ENCODE data around the gene LNX1.

The LNX1 gene

GRCh38 chr4:53591372-53591892 is at the start of gene LNX1:
Gene LNX1, minus strand, starts transcription at chr4:53591486. Its CDS starts 17,484 bp downstream, at chr4:53574002.
- DNase-seq = no peak

DNA sequence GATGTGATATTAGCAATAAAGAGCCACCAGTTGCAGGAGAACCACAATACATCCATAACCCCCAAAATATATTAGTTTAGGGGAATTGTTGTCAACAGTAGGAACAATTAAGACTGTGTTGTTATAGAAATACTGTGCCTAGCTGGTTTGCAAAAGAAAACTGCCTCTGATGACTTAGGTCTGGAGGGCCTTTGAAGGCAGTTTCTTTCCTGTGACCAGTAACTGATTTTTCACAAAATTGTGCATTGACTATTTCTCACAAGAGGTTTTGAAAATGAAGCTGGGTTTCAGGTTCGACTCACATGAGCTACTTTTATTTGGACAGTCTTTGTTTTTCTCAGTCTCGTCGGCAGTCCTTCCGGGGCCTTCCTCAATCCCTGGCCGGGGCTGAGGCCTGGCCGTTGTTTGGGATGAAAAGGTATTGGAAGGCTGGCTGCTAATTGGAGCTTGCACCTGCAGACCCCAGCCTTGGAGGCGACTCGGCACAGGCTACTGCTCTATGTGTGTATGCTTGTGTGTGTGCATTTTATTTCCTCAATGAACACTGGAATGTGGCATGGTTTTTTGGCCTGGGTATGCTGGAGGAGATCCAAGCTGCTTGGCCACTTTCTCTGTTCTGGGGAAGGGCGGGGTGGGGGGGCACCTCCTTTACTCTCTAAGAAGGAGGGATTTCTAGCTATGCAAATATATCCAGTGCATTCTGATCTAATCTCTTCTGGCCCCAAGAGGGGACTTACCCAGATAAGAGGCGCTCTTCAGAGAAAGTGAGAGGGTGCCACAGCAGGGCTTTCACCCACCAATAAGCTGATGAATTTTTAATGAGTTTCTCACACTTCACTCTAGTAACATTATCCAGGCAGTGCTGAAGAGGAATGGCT is 49.5 kb upstream of the LNX1 start:
- DNase-seq = no peak

- DNase-seq = no peak
Measured at GRCh38 chr4:53638919-53639318, 47.6 kb upstream of the LNX1 start.

GRCh38 chr4:53637348-53637747 is 46.1 kb upstream of the LNX1 start:
- DNase-seq = no peak

GRCh38 chr4:53635697-53636483 is 44.6 kb upstream of the LNX1 start:
- DNase-seq = no peak

- no peak for DNase-seq
Measured at GRCh38 chr4:53633608-53634007, 42.3 kb upstream of the LNX1 start.

DNA sequence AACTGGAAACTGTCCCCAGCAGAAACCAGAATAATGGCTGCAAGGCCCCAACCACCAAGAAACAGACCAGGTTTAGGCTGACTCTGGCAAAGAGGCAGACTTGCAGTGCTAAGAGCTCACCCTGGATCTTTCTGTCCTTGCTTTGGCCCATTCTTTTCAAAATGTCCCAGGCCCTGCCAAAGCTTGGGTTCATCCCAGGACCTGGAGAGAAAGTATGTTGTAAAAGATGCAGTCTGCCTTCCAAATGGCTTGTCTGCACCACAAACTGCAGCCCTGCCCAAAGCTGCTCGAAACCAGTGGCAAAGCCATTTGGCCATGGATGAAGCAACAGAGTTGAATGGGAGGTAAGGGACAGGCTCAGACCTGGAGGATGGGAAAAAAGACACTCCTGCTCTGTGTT is 38.0 kb upstream of the LNX1 start:
- DNase-seq = no peak

GRCh38 chr4:53626491-53626890 is 35.2 kb upstream of the LNX1 start:
- DNase-seq = no peak

DNA sequence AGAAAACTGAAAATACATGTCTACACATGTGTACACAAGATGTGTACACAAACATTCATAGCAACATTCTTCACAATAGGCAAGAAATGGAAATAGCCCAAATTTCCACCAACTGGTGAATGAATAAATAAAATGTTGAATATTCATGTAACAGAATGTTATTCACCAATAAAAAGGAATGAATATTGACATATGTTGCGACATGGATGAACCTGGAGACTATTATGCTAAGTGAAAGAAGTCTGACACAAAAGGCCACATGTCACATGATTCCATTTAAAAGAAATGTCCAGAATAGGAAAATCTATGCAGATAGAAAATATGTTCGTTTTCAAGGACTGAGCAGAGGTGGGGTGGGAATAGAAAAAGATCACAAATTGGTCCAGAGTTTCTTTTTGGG is 34.6 kb upstream of the LNX1 start:
- DNase-seq = no peak

DNA sequence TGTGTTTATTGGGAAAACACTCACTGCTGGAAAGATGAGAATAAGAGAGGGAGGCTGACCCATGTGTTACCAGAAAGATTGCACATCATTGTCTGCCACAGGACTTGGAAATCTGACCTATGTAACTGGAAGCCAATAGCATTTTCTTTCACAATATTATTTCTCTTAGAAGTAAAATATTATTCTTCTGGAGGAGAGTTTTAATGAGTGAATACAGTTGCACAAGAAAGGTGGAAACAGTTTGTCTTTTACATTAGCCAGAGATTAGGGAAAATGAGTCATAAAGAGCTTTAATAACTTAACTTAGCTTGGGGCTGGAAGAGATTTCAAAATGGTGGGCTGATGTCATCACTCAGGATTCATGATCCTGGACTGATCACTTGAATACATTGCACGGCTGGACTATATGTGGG is 31.5 kb upstream of the LNX1 start:
- no peak for DNase-seq

DNA sequence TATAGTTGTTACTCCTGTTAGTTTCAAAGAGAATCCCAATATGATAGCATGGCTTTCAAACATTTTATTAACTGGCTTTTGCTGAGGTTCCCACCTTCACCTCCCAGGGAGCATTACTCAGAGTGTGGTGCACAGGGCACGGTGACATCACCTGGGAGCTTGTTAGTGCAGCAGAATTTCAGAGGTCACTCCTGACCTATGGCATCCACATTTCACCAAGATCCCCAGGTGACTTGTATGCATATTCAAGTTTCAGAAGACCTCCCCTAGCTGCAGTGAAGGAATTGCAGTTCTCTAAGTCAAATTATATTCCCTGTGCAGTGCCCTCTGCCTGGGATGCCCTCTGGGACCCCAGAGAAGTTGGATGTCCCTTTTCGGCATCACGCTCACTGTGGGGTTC is 29.7 kb upstream of the LNX1 start:
- no peak for DNase-seq

GRCh38 chr4:53619431-53619830 is 28.1 kb upstream of the LNX1 start:
- no peak for DNase-seq

DNA sequence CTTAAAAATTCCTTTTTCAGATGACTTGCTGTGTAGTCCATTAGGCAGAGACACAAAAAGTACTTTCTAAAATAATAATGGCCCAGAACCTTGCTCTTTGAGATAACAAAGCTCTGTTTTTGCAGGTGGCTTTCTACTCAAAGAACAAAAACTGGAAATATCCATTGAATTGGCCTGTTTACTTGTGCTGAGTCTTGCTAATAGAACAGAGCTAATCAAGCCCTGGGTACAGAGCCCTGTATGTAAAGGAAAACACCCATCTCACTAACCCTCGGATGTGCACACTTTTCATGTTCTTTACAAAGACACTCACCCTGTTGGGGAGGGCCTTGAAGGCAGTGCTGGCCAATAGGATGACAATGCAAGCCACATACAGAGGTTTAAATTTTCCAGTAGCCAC is 27.0 kb upstream of the LNX1 start:
- no peak for DNase-seq

DNA sequence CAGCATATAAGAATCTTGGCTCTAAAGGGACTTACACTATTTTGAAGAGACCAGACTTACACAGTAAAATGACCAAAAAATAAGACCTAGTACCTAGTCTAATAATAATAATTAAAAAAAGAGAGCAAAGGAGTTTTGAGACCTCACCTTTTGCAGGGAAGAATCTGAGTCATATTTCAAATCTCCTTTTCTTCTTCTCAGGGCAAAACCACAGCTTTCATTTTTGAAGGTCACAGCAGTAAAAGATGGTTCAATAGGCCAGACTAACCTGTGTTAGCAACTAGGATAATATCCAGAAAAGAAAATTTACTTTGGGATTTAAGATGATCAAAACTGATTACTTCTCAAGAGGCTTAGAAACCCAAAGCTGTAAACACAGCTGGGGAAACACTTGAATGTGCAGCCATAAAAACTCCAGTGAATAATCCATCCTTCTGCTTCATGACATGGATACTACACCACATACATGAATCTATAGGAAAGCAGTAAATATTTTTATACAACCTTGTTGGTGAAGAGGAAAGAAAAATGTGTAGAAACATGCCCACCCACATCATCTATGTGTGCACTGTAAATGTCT is 25.9 kb upstream of the LNX1 start:
- DNase-seq = no peak

GRCh38 chr4:53616219-53616618 is 24.9 kb upstream of the LNX1 start:
- no peak for DNase-seq

DNA sequence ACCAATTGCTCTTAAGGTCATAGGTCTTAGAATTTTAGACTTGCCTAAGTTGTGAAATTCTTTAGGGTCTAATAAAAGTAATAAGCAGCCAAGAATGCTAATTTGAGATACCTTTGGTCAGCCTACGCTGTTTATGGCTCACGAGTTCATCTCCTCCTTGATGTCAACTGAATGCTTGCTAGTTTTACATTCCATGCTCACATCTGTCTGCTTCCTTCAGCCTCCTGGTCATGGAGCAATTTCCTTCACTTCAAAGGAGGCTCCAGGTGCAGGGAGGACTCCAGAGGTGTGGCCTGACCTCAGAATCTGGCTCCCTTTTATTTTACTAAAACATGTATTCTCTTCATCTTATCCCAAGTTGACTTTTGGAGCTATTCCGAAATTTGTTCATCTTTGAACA is 23.3 kb upstream of the LNX1 start:
- DNase-seq = no peak

- no peak for DNase-seq
Measured at GRCh38 chr4:53613428-53613827, 22.1 kb upstream of the LNX1 start.

DNA sequence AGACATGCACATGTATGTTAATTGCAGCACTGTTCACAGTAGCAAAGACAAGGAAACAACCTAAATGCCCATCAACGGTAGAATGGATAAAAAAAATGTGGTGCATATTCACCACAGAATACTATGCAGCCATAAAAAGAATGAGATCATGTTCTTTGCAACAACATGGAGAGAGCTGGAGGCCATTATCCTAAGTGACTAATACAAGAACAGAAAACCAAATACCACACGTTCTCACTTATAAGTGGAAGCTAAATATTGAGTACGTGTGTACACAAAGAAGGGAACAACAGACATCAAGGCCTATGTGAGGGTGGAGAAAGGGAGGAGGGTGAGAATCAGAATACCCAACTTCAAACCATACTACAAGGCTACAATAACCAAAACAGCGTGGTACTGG is 17.4 kb upstream of the LNX1 start:
- no peak for DNase-seq

- DNase-seq = no peak
Measured at GRCh38 chr4:53608242-53608641, 17.0 kb upstream of the LNX1 start.

- DNase-seq = no peak
Measured at GRCh38 chr4:53605783-53606182, 14.5 kb upstream of the LNX1 start.

DNA sequence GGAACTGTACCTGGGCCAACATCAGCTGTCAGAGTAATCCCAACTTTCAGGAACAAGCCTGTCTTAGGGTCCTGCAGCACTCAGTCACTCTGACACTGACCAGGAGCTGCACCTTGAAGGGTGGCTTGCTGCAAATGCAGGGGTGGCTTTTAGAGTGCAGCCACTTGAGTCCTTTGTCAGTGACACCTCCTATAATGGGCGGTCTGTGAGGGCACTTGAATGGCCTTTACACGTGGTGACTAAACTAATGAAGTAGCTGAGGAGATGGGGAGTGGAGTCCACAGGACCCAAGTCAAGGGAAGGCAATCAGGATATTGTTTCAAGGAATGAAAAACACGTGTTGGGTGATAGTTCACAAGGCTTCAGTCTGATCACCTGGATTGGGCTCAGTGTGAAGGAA is 11.1 kb upstream of the LNX1 start:
- no peak for DNase-seq

DNA sequence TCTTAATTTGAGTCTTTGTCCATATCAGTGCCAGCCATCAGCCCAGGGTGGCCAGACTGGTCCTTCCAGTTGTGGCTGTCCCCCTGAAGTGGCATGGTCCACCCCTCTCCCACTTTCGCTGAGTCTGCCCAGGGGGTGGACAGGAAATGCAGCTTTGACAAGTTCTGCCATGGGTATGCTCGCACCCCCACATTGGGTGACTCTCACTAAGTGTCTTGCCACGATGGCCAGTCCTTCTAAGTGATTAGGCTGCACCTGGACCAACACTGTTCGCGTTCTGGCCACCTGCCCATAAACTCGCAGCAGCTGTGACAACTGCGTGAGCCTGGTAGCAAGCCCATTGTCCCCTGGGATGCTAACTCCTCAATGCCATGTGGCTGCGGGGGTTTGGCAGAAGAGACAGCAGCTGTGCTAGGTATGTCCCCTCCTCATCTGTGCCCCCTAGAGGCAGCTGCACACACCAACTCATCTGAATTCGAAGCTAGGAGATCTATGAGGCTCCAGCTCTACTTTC is 10.0 kb upstream of the LNX1 start:
- no peak for DNase-seq

DNA sequence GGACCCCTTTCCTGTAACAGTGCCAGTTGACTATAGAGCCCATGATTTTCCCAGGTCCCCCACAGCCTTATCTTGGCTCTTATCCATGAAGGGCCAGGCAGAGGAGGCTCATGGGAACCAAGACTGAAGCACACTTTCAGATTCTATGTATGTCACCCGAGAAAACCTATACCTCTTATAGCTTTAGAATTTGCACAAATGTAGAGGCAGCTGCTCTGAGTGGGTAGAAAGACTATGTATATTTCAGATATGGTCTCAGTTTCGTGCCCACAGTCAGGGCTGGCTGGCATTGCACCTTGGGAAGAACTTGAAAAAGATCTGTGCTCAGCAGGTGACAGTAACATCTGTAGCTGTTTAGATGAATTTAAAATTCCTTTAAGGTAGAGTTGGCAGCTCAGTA is 8.3 kb upstream of the LNX1 start:
- no peak for DNase-seq

Measured in activated naive CD4-positive, alpha-beta T cell treated with anti-CD3 and anti-CD28 coated beads, Interleukin-2, amount 50 U/mL, for 16 hours (primary cell).